NCI-H774 (cell line): ENCODE results near the gene NHEJ1.

Experiments used
- DNase-seq: peaks from one replicate; lab custom pipeline; 2025; lab: John Stamatoyannopoulos, UW

The NHEJ1 gene

DNA sequence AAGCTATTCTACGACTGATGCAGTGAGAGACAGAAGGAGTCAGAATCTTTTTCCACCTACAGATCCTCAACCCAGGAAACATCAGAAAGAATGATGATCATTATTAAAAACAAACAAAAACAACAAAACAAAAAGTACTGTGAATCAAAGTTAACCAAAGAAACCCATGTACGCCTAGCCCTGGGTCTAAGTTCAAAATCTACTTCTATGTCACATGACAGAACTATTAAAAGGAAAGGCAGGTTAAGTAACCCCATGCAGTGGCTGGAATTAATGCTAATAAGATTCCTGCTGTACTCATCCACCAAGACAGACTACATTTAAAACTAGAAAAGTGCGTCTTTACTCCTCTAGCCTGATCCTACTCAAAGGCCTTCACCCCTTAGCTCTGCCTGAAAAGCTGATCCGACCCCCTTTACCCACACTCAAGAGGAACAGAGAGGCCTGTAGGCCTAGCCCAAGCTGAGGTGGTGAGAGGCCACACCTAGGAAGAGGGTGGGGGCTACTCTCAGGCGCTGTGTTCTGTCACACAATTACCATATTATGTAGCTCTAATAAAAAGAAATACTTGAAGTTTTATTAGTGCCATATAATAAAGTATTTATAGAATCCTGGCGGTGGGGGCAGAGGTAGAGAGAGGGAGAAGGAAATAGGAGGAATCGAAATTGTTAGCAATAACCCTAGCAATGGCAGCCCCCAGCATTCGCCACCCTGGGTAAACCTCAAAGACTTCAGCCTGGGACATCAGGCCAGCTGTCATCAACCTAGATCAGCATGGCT lies 37.1 kb downstream of the NHEJ1 start:
- no peak for DNase-seq

DNA sequence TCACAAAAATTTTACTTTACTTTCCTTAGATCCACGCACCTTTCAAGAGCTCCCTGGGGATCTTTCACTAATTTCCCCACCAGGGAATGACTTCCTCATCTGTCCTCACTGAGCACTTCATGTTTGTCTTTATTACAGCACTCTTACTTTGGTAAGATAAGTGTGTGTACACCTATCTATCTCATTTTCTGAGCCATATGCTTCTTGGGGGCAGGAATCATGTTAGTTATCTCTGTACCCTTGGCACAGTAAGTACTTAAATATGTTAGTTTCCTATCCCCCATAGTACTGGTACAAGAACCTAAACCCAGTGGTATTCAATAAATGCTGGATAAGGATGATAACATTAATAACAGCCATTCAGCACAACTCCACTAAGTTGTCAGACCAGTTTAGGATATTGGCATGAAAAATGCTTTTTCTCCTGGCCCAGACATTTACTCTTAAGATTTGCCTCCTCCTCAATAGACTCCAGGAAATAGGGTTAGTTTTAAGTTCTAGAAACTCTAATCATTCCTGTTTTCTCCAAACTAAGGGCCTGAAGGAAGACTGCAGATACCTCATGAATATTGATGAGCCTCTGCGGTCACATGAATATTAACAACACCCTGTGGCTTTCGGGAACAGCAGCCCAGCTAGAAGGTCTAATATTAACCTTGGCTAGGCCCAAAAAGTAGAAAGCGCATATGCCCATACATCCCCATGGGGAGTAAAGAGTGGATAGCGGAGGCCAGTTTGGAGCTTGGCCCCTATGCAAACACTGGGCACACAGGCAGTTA lies 38.2 kb downstream of the NHEJ1 start:
- DNase-seq = no peak

DNA sequence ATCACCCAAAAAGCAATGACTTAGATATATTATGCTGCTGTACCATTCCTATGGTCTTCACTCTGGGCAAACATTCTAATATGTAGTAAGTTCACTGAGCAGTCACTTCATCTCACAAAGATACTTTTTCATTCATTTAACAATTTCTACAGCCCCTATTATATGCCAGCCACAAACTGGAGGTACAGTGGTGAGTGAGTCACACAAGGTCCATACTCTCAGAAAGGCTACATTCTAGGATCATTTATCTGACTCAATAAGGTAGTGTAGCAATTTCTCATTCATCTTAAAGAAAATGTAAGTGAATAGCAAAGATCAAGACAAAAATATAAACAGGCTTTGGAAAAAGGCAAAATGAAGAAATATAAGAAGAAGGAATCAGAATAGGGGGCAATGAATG lies 40.5 kb downstream of the NHEJ1 start:
- DNase-seq = no peak

DNA sequence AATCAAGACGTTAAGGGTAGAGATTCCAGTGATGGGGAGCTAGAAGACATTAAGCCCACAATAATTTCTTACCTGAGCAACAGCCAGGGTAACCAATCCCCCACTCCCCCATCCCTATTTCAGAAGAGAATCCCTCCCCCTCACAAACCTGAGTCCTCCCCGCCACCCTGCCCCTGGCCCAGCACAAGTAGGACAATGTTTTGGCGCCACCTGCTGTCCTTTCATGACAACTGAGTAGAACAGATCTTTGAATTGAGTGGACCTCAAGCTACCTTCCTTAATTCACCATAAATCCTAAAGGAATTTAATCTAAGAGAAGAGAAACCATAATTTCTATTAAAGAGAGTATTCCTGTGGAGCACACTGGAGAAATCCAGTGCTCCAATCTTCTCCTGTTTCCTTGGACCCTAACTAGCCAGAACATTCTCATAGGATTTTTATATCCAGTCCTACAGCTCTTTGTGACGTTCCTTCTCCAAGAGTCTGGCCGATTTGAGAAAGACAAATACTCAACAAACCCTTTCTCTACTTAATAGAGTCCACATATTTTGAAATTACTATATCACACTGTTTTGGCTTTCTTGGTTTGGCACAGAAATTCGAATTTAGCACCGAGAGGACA lies 41.1 kb downstream of the NHEJ1 start:
- peak; percentile 25 for DNase-seq

DNA sequence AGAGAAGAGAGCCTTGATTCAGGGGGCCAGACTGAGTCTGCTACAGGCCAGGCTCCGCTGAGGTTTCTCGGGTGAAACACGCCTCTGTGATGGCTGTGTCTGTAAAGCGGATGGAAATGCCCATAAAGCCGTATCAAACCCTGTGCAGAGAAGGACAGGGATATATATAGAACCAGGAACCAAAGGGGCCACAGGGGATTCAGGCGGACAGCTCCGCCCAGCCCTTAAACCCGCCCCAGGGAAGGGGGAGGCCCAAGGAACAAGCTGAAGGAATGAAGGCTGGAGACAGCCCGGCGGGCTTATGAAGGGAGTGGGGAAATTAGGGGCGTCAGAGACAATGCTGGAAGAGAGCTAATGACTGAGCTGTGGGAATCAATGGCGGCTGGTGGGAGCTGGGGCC lies 42.1 kb downstream of the NHEJ1 start:
- no peak for DNase-seq

DNA sequence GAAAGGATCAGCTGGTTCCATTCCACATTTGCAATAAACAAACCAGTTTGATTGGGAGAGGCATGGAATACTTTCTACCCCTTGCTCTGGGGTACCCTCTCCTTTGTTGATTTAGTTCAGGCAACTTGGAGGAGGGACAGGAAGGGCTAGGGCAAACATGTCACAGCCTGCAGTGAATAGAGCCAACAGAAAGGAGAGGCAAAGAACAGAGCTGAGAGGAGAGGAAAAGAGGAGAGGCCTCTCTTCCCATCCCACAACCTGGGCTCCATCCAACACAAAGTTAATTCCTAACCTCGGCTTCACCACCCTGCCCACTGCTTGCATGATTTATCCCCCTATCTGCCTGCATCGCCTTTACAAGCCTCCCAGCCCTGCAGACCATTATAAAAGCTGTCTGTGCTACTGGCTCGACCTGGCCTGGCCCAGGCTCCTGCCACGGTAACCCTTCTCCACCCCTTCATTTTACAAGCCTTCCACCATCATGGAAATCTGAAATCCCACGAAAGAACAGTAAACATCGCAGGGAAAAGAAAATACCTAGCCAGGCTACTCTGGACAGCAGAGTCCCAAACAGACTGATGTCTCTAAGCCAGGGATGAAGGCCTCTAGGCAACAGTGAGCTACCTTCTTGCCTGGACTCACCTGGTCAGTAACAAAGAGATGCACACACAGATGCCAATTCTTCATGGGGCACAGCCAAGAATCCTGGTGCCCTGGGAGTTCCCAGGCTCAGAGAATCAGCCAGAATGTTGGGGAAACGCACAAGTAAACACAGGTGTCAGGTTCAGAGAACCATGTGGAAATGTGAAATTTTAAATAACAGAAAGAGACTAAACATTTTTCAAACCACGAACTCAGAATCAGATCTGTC lies 43.6 kb downstream of the NHEJ1 start:
- DNase-seq = no peak

DNA sequence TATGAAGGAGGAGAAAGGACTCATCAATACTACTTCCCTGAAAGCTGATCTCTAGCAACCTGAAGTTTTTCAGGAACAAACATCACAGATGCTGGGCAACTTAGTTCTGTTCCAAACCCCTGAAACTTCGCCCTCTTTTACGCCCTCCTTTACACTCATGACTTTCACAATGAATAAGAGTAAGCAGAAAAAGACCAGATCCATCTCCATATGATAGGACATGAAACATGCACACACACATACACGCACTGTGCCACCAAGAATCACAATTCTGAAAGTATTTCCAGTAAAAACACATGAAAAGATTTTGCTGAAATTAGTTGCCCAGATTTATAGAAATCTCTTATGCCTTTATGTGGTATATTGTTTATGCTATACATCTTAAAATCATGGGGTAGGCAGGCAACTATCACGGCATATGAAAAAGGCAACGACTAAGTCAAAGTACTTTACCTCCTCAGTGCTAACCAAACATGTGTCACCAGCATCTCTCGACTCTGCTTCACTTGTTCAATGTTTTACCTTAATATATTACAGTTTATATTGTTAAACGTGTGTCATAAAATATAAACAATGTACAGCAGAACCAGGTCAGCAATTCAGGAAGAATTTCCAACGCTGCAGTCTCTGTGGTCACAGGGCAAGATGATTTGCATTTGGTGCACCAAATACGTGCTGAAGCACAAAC lies 47.8 kb downstream of the NHEJ1 start:
- no peak for DNase-seq

DNA sequence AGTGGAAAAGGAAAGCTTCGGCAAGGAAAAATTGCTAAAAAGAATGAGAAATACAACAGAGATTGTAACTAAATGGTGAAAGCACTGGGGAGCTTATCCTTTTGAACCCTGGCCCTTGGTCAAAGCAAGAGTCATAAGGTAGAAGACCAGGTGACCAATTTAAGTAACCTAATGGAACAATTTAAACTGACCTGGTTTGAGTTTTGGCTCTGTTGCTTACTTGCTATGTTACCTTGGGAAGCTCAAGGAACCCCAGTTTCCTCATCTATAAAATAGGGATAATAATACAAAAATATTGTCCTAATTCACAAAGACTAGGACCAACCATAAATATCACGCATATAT lies 48.6 kb downstream of the NHEJ1 start:
- DNase-seq = no peak

DNA sequence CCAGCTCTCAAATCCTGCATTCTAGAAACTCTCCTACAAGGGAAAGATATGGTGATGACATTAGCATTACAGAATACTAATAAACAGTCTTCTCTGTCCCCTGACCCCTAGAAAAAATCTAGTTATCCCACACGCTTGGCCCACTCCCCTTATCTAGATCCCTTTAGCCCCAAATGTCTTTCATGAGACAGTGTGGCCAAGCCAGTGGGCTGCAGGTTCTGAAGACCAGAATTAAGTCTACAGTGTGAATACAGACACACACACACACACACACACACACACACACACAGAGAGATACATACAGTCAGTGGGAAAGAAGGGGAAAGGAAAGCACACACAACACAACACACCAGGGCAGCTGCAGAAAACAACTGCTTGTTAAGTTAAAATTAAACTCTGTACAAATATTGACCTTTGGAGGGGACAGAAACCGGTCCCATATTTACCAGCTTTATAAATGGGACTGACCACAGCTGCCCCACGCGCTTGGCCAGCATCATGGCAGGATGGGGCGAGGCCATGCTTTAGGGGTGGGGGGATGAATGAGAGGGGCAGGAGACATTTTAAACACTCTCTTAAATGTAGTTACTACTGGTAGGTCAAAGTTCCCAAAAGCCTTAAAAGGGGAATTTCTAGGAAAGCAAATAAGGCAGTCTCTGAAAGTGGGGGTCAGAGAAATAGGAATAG lies 49.1 kb downstream of the NHEJ1 start:
- DNase-seq = peak; percentile 43

DNA sequence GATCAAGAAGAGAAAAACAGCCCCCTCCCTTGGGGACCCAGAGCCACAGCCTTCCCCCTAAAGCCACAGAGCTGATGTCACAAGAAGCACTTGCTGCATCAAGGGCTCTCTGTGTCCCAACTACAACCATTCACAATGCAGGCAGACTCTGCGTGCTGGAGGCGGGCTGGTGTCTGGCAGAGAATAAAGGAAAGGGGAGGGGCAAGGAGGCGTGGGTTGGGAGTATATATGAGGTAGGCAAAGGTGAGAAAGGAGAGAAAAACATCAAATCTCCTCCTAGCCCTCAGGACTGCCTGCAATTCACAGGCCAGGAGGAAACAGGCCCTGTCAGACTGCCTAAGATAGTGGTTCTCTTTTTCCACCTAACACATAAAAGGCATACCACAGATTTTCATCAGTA lies 51.1 kb downstream of the NHEJ1 start:
- DNase-seq = no peak

DNA sequence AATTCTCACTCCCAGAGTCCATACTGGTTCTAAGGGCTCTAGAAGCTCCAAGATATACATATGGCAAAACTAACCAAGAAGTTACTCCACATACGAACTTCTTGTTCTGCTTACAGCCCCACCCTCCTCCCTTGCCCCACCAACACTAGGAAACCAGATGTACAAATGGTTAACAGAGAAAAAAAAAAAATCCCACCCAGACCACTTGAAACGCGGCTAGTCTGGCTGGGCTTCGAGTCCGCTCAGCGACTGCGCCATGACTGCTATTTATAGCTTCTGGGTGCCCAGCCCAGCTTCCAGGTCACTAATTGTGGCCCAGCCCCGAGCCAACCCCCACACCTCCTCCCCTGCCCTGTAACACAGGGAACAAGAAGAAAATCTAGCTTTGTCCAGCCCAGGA lies 52.9 kb downstream of the NHEJ1 start:
- DNase-seq = no peak

DNA sequence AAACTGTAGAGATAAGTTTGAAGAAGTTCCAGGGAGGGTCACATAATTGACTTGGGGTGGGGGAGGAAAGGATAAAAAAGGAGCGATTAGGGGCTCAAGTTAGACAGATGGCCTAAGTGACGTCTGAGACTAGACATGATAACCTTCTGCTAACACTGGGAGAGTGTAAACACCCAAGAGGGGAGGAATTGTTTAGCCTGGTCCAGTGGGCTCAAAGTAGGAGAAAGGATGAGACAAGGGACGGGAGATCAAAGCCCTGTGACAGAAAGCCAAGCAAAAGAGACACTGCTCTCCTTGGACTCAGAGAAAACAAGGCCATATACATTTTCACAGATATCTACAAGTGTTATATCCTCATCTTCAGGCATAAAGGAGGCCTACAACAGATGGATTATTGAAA lies 54.4 kb downstream of the NHEJ1 start:
- no peak for DNase-seq

DNA sequence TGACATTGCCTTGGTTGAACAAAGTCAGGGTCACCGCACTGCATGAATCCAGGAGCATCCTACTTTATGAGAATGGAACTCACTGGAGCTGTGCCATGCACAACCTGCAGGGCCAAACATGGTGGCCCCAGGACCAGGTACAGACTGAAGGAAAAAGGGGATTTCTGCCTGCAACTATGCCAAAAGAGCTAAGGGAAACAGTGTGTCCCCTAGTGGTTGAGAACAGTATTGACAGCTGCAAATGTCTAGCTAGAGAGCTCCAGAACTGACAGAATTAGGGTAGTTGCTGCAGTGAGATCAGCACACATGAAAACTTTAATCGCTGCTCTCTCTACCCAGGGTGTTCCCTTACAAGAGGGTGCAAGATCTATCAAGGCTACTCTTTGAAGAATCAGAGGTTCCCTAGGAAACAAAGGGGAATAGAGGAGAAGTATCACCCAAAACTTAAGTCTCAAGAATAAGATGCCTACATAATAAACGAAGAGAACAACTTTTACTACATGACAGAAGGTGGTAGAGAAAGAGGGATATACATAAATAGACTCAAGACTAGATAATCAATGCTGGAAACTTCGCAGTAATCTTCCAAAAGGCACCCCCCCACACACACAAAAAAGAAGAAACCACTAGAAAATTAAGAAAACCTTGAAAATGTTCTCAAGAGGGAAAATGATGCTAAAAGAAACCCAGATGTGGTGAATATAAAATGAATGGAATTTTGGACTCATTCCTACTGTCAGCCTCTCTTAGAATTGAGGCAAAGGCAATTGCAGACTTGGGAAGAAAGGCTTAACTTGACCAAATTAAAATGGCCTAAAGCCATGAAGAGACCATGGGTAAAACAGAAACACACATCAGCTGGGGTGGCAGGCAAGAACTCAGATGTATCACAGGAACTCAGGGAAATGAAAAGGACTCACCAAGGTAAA lies 56.2 kb downstream of the NHEJ1 start:
- DNase-seq = peak; percentile 2

DNA sequence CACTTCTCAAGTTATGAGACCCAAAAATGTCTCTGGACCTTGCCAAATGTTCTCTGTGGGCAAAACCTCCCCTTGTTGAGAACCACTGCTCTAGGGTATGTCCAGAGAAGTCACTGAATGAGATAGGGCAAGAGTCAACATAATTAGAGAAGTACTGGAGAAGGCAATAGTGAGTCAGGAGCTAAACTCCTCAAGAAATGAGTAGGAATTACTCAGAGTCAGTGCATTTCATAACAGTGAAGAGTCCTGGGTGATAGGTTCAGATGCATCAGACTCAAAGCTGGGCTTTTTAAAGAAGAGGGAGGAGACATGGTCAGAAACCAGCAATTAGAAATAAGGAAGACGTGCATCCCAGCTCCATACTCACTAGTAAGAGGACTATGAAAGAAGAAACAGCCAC lies 61.3 kb downstream of the NHEJ1 start:
- DNase-seq = no peak

DNA sequence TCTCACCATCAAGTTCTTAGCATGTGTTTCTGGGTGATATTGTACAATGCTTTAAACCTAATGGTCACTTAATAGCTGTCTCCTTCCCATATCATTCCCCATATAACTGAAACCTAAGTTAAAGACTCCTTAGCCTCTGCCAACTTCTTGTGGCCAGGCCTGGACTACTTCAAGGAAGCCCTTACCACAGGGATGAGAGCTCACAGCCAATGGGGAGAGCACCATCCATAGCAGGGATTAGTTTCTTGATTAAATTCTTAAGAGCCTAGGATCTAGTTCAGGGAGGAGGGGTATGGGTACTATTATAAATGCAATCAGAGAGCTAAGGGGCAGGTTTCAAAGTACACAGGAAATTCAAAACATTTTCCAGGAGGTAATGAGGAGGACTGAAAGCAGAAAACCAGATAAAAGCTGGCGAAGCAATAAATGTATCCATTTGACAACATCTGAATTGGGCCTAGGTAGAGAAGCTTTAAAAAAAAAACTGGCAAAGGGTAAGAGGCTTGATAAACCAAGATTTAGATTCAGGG lies 65.1 kb downstream of the NHEJ1 start:
- DNase-seq = no peak

DNA sequence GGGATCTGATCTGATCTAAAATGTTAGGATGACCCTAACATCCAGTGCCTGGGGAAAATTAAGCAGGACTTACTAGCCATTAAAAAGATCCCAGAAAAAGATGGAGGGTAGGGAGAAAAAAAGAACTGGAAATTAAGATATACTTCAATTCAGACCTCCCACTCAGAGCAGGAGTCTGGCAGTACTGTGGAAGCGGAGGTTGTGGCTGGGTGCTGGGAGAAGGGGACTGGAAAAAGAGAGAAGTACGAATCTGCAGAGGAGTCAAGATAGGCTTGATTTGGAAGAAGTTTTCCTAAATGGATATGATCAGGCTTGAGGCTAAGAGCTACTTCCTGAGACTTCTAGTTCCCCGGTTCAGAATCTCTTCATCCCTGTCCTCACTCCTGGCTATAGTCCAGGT lies 66.4 kb downstream of the NHEJ1 start:
- no peak for DNase-seq

DNA sequence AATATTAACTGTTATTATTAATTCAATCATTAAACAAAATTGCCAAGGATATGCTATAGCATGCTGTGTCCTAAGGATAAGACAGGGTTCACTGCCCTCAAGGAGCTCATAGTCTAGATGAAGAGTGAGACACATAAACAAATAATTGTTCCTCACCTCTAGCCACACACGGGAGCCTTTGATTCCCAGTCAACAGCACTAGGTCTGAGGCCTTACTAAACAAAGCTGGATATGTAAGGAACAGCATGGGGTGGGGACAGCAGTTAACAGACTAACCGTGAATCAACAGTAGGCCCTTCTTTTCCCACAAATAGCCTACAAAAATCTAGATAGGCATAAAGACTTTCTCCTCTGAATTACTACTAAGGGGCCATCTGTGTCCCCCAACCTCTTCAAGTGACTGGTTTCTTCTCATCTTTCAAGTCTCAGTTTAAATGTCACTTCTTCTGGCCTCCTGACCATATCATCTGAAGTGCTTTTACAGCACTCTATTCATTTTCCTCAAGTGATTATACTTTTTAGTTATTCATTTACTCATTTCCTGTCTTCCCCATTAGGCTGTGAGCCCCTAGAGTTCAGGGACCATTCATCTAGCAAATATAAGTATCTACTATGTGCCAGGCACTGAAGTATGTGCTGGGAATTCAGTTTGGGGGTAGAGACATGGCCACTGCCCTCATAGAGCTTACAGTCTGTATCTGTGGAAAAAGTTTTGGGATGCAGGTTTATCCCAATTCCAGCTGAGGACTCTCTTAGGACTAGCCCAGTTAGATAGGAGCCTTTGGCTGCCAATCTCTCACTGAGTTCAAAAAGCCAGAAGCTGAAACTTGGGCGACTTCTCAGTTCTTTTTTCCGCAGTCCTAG lies 69.9 kb downstream of the NHEJ1 start:
- no peak for DNase-seq

DNA sequence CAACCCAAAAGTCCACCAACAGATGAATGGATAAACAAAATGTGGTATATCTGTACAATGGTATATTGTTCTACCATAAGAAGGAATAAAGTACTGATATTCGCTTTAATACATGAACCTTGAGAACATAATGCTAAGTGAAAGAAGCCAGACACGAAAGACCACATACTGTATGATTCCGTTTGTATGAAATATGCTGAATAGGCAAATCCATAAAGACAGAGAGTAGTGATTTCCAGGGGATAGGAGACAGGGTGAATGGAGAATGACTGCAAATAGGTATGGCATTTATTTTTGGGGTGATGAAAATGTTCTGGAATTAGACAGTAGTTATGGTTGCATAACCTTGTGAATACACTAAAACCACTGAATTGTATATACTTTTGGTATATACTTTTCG lies 71.3 kb downstream of the NHEJ1 start:
- DNase-seq = no peak

DNA sequence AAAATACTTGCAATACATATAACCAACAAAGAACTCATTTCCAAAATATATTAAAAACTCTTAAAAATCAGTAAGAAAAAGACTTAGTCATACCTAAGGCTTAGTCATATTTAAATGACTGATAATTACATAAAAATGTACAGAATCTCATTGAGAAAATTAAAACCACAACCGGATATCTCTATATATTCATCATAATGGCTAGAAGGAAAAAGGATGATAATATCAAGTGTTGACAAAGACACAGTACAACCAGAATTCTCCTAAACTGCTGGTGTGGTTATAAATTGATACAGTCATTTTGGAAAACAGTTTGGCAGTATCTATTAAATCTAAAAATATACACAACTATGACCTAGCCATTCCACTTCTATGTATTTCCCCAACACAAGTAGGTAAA lies 72.8 kb downstream of the NHEJ1 start:
- DNase-seq = no peak
